ENCODE measurements around the gene SLC7A9. TPM values are rescaled to one million over a fixed set of nuclear protein-coding genes. Genes with fewer than 3 reads are reported as not detected.
A peak's percentile ranks its signal among the peaks of the same experiment; 100 is the strongest.

SLC7A9 gene
- total RNA-seq (1 to 10 TPM in 2 of 5 experiments, under 1 TPM in 3; 0.24 to 1.1 (median 0.56) TPM), polyA plus RNA-seq (not detected), total RNA-seq (0.40 reads per million)

- Mint-ChIP-seq H3K9me3 (no peaks in the 10 kb centered on the region), H3K27me3 (no peaks in the 10 kb centered on the region), H3K4me1 (no peaks in the 10 kb centered on the region), H3K36me3 (no peaks in the 10 kb centered on the region), H3K4me3 (no peak within 1 kb of the TSS), H3K27ac (no peak within 1 kb of the TSS)
- CTCF ChIA-PET: no interaction called here
- DNase-seq: no peak
- intact Hi-C loops (cut with micrococcal nuclease): no loop called here
- POLR2A ChIA-PET: no interaction called here
- no peak within 1 kb of the TSS for H3K4me3 ChIP-seq (ENCODE audit: low read length)
- H3K4me1 ChIP-seq (ENCODE audit: control insufficient read depth in 2 of 2, insufficient read depth in 2 of 2, low read length in 2 of 2): no peaks in the 10 kb centered on the region
- no peaks in the 10 kb centered on the region for H3K36me3 ChIP-seq (ENCODE audit: control insufficient read depth in 2 of 3, insufficient read depth in 3 of 3, low read length in 3 of 3)
- no peaks in the 10 kb centered on the region for H3K27me3 ChIP-seq (ENCODE audit: control insufficient read depth in 2 of 2, insufficient read depth in 2 of 2, low read length in 2 of 2)
- no peak for ATAC-seq
- no peak within 1 kb of the TSS for H3K27ac ChIP-seq (ENCODE audit: low read depth, low read length)
- H3K9me3 ChIP-seq (ENCODE audit: control insufficient read depth in 2 of 3, low read length in 3 of 3): no peaks in the 10 kb centered on the region
These were observed at the start of gene SLC7A9 for GRCh38 chr19:32869369-32869965. SLC7A9 (minus strand) TSS chr19:32869767; CDS start chr19:32868534, 1,233 bp downstream.

GRCh38 chr19:32919365-32919764 lies 49.8 kb upstream of the SLC7A9 start:
- Histone ChIP-seq H3K4me3 (ENCODE audit: low read length) (no peak overlapping the region), H3K27ac (ENCODE audit: low read depth, low read length) (no peak overlapping the region), H3K27me3 (ENCODE audit: control insufficient read depth in 2 of 2, insufficient read depth in 2 of 2, low read length in 2 of 2) (no peaks in the 10 kb centered on the region), H3K4me1 (ENCODE audit: control insufficient read depth in 2 of 2, insufficient read depth in 2 of 2, low read length in 2 of 2) (no peaks in the 10 kb centered on the region), H3K9me3 (ENCODE audit: control insufficient read depth in 2 of 3, low read length in 3 of 3) (no peaks in the 10 kb centered on the region), H3K36me3 (ENCODE audit: control insufficient read depth in 2 of 3, insufficient read depth in 3 of 3, low read length in 3 of 3) (peaks cover 0 to 16% (median 0%) of the 10 kb centered on the region in 3 experiments)
- Mint-ChIP-seq H3K27me3 (no peaks in the 10 kb centered on the region), H3K27ac (no peak overlapping the region), H3K4me1 (no peaks in the 10 kb centered on the region), H3K4me3 (no peak overlapping the region), H3K9me3 (no peaks in the 10 kb centered on the region), H3K36me3 (peaks cover 3 to 39% (median 12%) of the 10 kb centered on the region in 5 donors)
- ATAC-seq: no peak
- DNase-seq: no peak
- ChIA-PET CTCF (no interaction called here), POLR2A (no interaction called here)
- intact Hi-C loops (cut with micrococcal nuclease): no loop called here

- no peak for DNase-seq
- ChIA-PET CTCF (no interaction called here), POLR2A (no interaction called here)
- Histone ChIP-seq H3K4me1 (ENCODE audit: control insufficient read depth in 2 of 2, insufficient read depth in 2 of 2, low read length in 2 of 2) (no peaks in the 10 kb centered on the region), H3K4me3 (ENCODE audit: low read length) (no peak overlapping the region), H3K27me3 (ENCODE audit: control insufficient read depth in 2 of 2, insufficient read depth in 2 of 2, low read length in 2 of 2) (no peaks in the 10 kb centered on the region), H3K9me3 (ENCODE audit: control insufficient read depth in 2 of 3, low read length in 3 of 3) (no peaks in the 10 kb centered on the region), H3K36me3 (ENCODE audit: control insufficient read depth in 2 of 3, insufficient read depth in 3 of 3, low read length in 3 of 3) (peaks cover 0 to 5% (median 0%) of the 10 kb centered on the region in 3 experiments), H3K27ac (ENCODE audit: low read depth, low read length) (no peak overlapping the region)
- H3K4me3 Mint-ChIP-seq: no peak overlapping the region
- no peaks in the 10 kb centered on the region for H3K4me1 Mint-ChIP-seq
- no peaks in the 10 kb centered on the region for H3K9me3 Mint-ChIP-seq
- H3K27ac Mint-ChIP-seq: peak overlapping the region in 2 of 9 donors; percentile 17 to 59
- ATAC-seq: no peak
- H3K27me3 Mint-ChIP-seq: no peaks in the 10 kb centered on the region
- H3K36me3 Mint-ChIP-seq: peaks cover 1 to 26% (median 8%) of the 10 kb centered on the region in 5 donors
- intact Hi-C loops (cut with micrococcal nuclease): no loop called here
These were observed 48.0 kb upstream of the SLC7A9 start for GRCh38 chr19:32917616-32917996.

GRCh38 chr19:32916969-32917615 lies 47.5 kb upstream of the SLC7A9 start:
- H3K4me1 ChIP-seq (ENCODE audit: control insufficient read depth in 2 of 2, insufficient read depth in 2 of 2, low read length in 2 of 2): no peaks in the 10 kb centered on the region
- Mint-ChIP-seq H3K27me3 (no peaks in the 10 kb centered on the region), H3K9me3 (no peaks in the 10 kb centered on the region), H3K4me3 (no peak overlapping the region), H3K36me3 (peaks cover 1 to 28% (median 12%) of the 10 kb centered on the region in 5 donors), H3K4me1 (no peaks in the 10 kb centered on the region), H3K27ac (peak overlapping the region in 2 of 9 donors; percentile 17 to 59)
- no peaks in the 10 kb centered on the region for H3K9me3 ChIP-seq (ENCODE audit: control insufficient read depth in 2 of 3, low read length in 3 of 3)
- H3K27me3 ChIP-seq (ENCODE audit: control insufficient read depth in 2 of 2, insufficient read depth in 2 of 2, low read length in 2 of 2): no peaks in the 10 kb centered on the region
- ATAC-seq: no peak
- peaks cover 0 to 3% (median 0%) of the 10 kb centered on the region in 3 experiments for H3K36me3 ChIP-seq (ENCODE audit: control insufficient read depth in 2 of 3, insufficient read depth in 3 of 3, low read length in 3 of 3)
- H3K4me3 ChIP-seq (ENCODE audit: low read length): no peak overlapping the region
- no peak overlapping the region for H3K27ac ChIP-seq (ENCODE audit: low read depth, low read length)
- ChIA-PET POLR2A (interaction anchor here (0.6 kb wide), 1 partner anchor 1285 kb away, joined by 5 read pairs; no protein-coding TSS in a partner anchor), CTCF (no interaction called here)
- intact Hi-C loops (cut with micrococcal nuclease): no loop called here
- no peak for DNase-seq

- DNase-seq (no peak), ATAC-seq (no peak)
- Histone ChIP-seq H3K4me1 (ENCODE audit: control insufficient read depth in 2 of 2, insufficient read depth in 2 of 2, low read length in 2 of 2) (no peaks in the 10 kb centered on the region), H3K9me3 (ENCODE audit: control insufficient read depth in 2 of 3, low read length in 3 of 3) (no peaks in the 10 kb centered on the region), H3K27ac (ENCODE audit: low read depth, low read length) (no peak overlapping the region), H3K27me3 (ENCODE audit: control insufficient read depth in 2 of 2, insufficient read depth in 2 of 2, low read length in 2 of 2) (no peaks in the 10 kb centered on the region), H3K36me3 (ENCODE audit: control insufficient read depth in 2 of 3, insufficient read depth in 3 of 3, low read length in 3 of 3) (no peaks in the 10 kb centered on the region), H3K4me3 (ENCODE audit: low read length) (no peak overlapping the region)
- Mint-ChIP-seq H3K27ac (no peak overlapping the region), H3K9me3 (no peaks in the 10 kb centered on the region), H3K4me3 (no peak overlapping the region), H3K27me3 (no peaks in the 10 kb centered on the region), H3K4me1 (peaks cover 0 to 2% (median 0%) of the 10 kb centered on the region in 7 donors), H3K36me3 (peaks cover 0 to 25% (median 9%) of the 10 kb centered on the region in 5 donors)
- CTCF ChIA-PET: no interaction called here
- POLR2A ChIA-PET: no interaction called here
- intact Hi-C loops (cut with micrococcal nuclease): no loop called here
These were observed 45.5 kb upstream of the SLC7A9 start for GRCh38 chr19:32914879-32915660.

GRCh38 chr19:32911467-32911866 lies 41.9 kb upstream of the SLC7A9 start:
- H3K4me3 Mint-ChIP-seq: no peak overlapping the region
- POLR2A ChIA-PET: no interaction called here
- H3K27ac Mint-ChIP-seq: peak overlapping the region in 1 of 9 donors; percentile 5
- peaks cover 0 to 12% (median 0%) of the 10 kb centered on the region in 3 experiments for H3K36me3 ChIP-seq (ENCODE audit: control insufficient read depth in 2 of 3, insufficient read depth in 3 of 3, low read length in 3 of 3)
- peaks cover 0 to 3% (median under 1%) of the 10 kb centered on the region in 11 donors for H3K9me3 Mint-ChIP-seq
- H3K9me3 ChIP-seq (ENCODE audit: control insufficient read depth in 2 of 3, low read length in 3 of 3): no peaks in the 10 kb centered on the region
- DNase-seq: no peak
- no peak for ATAC-seq
- H3K4me3 ChIP-seq (ENCODE audit: low read length): no peak overlapping the region
- H3K4me1 ChIP-seq (ENCODE audit: control insufficient read depth in 2 of 2, insufficient read depth in 2 of 2, low read length in 2 of 2): no peaks in the 10 kb centered on the region
- H3K27ac ChIP-seq (ENCODE audit: low read depth, low read length): no peak overlapping the region
- intact Hi-C loops (cut with micrococcal nuclease): no loop called here
- no peaks in the 10 kb centered on the region for H3K27me3 ChIP-seq (ENCODE audit: control insufficient read depth in 2 of 2, insufficient read depth in 2 of 2, low read length in 2 of 2)
- H3K36me3 Mint-ChIP-seq: peaks cover under 1 to 52% (median 35%) of the 10 kb centered on the region in 5 donors
- peaks cover 0 to 2% (median 0%) of the 10 kb centered on the region in 7 donors for H3K4me1 Mint-ChIP-seq
- CTCF ChIA-PET: no interaction called here
- no peaks in the 10 kb centered on the region for H3K27me3 Mint-ChIP-seq

Measured in naive thymus-derived CD4-positive, alpha-beta T cell (primary cell).